Measurements from ENCODE around the gene ICE1.

DNA sequence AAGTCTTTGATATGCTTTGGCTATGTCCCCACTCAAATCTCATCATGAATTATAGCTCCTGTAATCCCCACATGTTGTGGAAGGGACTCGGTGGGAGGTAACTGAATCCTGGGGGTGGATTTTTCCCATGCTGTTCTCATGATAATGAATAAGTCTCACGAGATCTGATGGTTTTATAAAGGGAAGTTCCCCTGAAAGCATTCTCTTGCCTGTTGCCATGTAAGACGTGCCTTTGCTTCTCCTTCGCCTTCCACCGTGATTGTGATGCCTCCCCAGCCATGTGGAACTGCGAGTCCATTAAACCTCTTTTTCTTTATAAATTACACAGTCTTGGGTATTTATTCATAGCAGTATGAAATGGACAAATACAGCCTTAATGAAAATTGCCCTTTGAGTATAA is 44.7 kb upstream of the ICE1 start:
- TF ChIP-seq, protein P1, sequence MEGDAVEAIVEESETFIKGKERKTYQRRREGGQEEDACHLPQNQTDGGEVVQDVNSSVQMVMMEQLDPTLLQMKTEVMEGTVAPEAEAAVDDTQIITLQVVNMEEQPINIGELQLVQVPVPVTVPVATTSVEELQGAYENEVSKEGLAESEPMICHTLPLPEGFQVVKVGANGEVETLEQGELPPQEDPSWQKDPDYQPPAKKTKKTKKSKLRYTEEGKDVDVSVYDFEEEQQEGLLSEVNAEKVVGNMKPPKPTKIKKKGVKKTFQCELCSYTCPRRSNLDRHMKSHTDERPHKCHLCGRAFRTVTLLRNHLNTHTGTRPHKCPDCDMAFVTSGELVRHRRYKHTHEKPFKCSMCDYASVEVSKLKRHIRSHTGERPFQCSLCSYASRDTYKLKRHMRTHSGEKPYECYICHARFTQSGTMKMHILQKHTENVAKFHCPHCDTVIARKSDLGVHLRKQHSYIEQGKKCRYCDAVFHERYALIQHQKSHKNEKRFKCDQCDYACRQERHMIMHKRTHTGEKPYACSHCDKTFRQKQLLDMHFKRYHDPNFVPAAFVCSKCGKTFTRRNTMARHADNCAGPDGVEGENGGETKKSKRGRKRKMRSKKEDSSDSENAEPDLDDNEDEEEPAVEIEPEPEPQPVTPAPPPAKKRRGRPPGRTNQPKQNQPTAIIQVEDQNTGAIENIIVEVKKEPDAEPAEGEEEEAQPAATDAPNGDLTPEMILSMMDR (IDR thresholded peaks at IDR 0.05) = no peak
- TF ChIP-seq POLR2AphosphoS5 (IDR thresholded peaks at IDR 0.05; ENCODE audit: low read depth, low read length) = no peak
